HG03354 (cell line): ENCODE measurements around the gene AGT.
"Not testable (repeated sequence)": the region's sequence is repeated elsewhere in the genome, so short reads cannot be mapped to it uniquely, and the experiment has no call there.

Experiments
- ATAC-seq: cut with Tn5 transposase; IDR thresholded peaks from one replicate; pipeline ENCODE4 v1.9.1; 2021; ENCODE audit warnings: mild to moderate bottlenecking; ENCODE audit not compliant: unreplicated experiment, poor library complexity, severe bottlenecking

AGT gene

DNA sequence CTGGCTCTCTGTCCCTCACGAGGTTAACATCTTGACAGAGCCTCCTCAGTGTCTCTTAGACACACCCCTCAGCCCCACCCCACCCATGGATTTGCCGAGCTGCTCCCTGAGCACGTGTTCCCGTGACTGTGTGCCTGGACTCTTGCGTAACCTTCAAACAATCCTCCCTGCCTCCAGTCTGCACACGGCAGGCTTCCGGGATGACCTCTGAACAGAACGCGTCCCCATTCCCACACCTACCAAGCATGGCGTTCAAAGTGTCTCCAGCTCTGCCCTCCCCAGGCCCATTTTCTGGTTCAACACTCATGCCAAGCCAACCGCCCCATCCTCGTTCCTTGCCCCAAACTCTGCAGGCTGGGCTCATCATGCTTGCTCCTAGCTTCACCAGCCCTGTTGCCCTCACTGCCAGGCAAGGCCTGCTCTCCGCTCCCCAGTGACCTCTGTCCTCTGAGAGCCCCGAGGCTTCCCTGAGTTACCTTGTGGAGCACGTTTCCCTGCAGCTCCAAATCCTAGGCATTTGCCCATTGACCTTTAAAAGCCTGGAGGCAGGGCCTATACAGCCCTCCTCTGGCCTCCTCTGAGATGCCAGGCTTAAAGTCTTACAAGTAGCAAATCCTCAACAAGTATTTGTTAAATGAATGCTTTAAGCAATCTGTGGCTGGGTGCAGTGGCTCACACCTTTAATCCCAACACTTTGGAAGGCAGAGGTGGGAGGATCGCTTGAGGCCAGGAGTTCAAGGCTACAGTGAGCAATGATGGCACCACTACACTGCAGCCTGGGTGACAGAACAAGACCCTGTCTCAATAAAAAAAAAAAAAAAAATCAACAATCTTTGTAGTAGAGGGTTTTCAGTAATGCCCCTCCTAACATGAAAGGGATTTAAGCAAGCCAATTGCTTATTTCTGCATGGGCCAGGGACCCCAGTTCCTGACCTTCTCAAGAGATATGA is 5.0 kb downstream of the AGT start:
- no peak for ATAC-seq

DNA sequence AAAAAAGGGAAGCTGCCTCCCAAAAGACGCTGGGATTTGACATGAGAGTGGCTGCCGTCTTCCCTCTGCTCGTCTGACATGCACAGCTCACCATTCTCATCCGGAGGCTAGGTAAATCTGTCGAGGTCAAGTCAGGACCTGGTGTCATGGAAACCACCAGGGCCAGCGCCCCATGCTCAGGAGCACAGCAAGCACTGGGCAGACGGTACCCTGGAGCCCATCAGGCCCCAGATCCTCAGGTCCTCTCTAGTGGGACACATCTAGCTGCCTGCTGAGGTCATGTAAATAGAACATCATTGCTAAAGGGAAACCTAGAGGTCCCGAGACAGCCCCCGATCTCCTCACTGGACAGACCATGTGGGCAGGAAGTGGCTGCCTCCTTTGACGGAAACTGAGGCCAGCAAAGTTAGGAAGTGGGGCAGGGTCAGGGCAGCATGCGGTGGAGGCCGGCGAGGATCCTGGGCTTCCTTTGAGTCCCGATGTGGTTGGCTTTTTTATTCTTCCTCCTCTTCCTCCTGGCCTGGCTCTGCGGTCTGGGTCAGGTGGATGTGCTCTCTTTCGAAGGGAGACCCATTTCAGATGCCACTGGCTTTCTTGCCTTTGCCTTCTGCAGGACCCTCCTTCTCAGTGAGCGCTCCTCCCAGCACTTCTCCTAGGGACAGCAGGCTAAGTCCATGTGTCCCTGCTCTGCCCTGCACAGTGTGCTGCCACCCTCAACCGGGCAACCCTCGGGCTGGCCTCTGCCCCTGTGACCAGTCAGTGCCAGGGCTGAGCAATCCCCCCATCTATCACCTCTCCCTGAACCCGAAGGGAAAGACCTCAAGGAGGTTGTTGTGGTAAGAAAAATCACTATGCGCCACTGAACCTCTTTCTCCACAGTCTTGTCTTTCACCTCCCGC is 5.9 kb downstream of the AGT start:
- ATAC-seq: no peak

DNA sequence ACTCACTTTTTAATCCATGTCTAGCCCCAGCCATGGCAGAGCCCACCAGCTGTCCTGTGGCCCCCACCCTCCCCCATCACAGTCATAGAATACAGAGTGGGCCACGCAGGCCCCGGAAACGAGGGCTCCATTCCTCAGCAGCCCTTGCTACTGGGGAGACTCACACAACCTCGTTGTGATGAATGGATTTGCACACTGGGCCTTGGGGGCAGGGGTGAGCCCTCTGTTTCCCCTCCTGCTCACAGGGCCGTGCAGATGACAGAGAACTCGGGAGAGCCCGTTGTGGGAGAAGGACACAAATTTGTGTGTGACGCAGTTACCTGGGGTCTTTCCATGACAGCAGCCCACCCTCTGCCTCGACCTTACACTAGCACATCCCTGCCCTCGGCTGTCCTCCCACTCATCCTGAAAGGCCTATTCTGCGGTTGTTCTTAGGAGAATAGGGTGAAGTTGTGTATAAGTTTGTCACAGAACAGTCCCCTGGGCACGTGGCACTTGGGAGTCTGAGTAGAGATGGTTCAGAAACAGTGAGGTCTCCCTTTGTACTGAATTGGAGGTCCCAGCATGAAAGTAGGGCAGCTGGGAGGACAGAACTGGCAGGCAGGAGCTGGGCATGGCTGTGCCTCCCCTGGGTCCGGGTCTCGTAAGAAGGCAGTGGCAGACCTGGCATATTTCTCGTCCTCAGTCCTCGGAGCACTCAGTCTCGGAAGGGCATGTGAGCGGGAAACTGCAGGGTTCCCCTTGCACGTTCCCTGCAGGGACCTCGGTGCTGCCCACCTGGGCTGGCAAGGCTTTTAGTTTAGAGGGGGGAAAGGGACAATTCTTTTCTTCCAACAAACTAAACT is 6.8 kb downstream of the AGT start:
- ATAC-seq: no peak

DNA sequence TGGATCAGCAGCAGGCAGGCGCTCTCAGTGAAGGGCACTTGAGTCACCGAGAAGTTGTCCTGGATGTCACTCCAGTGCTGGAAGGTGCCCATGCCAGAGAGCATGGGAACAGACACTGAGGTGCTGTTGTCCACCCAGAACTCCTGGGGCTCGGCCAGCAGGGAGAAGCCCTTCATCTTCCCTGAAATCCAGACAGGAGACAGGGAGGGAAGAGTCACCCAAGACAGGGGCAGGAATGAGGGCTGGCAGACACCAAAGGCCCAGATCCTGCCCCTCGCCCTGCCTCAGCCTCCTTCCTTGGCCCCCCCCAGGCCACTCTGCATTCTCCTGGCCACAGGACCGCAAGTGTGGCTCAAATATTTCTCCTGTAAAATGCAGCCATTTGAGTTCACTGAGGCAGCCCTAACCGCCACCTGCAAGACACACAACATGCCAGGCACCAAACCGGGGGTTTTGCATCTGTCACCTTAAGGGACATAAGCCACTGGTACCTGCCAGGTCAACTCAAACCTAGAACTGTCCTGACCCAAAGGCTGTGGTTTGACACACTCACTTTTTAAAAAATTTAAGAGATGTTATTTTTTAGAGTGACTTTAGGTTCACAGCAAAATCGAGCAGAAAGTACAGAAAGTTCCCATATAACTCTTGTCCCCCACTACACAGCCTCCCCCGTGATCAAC is 7.8 kb downstream of the AGT start:
- ATAC-seq: no peak

DNA sequence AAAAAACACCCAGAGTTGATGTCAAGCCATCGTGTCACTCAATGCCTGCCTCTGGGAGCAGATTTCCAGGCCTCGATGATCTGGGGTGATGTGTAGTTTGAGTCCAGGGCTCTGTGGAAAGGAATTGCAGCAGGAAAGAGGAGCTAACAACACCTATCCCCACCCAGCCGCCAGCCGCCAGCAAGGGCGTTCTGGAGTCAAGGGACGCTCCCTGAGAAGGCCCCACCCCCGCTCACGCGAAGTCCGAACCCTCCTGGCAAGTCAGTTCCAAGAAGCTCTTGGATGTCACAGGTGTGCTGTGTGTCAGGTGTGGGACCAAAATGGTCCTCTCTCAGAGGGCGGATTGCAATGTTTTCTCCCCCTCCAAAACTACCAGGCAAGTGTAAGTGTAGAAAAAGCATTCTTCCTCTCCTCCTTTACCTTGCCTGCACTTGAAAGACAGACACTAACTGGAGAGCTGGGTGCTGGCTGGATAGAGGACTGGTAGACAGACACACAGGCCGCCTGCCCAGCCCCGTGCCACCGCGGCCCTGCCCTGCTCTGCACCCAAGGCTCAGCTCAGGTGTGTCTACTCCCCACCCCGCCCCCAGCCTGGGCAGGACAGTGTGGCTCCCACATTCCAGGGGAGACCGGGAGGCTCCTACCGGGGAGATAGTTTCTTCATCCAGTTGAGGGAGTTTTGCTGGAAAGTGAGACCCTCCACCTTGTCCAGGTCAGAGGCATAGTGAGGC is 8.5 kb downstream of the AGT start:
- no peak for ATAC-seq

DNA sequence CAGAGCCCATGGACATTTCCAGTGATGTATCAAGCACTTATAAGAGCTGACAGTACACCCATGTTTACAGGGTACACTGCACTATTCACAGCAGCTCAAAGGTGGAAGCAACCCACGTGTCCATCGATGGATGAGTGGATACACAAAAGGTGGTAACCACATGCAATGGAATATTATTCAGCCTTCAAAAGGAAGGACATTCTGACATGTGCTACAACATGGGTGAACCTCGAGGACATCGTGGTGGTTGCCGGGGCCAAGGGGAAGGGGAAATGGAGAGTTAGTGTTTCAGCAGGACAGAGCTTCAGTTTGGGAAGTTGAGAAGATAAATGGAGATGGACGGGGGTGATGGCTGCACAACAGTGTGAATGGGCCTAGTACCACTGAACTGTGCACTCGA is 9.1 kb downstream of the AGT start:
- ATAC-seq: no peak

DNA sequence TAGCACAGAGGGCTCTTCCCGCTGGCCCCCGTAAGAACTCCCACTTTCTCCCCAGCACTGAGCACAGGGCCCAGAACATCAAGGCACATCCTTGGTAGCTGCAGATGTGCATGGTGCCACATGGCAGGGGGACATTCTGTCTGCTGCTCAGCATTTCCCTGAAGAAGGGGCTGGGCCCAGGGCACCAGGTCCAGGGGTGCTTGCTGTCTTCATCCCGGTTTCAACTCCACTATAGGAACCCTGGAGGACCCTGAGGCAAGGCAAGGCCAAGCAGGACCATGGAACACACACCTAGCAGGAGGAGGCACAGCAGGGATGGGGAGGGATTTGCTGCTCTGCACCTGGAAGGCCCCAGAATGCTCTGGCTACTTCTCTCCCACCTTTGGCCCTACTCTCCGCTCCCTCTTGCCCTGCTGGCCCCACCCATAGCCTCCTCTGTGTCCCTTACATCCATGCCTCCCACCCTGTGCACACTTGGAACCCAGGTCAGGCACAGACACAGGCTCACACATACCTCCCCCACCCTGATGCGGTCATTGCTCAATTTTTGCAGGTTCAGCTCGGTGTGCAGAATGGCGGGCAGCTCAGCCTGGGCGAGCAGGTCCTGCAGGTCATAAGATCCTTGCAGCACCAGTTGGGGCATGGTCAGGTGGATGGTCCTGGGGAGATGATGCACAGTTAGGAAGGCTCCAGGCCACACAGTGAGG is 10.1 kb downstream of the AGT start:
- no peak for ATAC-seq

DNA sequence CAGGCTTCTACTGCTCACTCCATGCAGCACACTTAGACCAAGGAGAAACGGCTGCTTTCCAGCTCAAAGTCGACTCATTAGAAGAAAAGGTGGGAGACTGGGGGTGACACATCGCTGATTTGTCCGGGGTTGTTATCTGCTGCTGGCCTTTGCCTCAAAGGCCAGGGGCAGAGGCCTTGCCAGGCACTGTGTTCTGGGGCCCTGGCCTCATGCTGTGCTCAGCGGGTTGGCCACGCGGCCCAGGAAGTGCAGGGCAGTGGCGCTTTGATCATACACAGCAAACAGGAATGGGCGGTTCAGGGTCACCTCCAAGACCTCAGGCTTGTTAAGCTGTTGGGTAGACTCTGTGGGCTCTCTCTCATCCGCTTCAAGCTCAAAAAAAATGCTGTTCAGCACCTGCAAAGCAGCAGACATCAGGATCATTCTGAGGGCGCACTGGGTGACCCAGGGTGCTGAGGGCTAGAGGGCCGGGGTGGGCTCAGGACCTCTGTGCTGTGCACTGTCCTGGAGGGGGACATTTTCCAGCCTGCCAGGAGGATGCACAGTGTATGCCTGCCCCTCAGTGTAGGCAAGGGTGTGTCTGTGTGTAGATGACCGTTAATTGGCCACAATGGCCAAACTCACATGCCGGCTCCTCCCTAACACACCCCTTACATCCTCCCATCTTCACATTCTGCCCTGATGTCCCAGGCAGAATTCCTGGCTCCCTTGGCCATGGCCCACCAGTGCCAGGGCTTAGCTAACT is 10.8 kb downstream of the AGT start:
- ATAC-seq: no peak

DNA sequence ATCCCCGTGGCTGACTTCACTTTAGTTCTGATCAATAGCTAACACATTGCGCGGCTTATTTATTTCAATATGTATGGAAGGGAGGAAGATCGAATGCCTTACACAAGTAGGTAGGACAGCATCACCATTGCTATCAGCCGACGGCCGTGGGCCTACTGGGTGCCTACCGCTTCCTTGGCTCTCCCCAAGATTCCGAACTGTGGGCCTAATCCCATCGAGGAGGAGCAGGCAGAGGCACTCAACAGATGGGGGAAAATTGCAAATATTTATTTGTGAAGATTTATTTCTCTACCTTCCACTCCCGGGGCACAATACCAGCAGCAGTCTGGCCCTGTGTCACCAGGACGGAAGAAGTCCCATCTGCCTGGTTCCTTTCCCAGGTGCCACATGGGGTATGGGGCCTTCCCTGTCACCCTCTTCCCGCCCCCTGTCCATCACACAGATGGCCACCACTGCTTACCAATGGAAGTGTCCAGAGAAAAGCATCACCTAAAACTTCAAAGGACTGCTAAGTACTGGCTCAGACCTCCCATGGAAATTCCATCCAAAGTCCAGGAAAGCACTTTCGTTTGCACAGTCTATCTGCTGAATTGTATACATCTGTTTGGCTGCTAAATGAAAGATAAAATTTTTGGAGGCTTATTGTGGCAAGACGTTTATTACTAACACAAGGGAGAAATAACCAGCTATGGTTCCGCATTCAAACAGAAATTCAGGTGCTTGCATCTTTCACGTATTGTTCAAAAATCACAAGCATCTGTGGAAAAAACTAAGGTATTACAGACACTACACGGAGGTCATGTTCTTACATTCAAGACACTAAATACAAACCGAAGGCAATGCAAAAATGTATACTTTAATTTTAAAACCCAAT is 11.8 kb downstream of the AGT start:
- ATAC-seq: no peak

DNA sequence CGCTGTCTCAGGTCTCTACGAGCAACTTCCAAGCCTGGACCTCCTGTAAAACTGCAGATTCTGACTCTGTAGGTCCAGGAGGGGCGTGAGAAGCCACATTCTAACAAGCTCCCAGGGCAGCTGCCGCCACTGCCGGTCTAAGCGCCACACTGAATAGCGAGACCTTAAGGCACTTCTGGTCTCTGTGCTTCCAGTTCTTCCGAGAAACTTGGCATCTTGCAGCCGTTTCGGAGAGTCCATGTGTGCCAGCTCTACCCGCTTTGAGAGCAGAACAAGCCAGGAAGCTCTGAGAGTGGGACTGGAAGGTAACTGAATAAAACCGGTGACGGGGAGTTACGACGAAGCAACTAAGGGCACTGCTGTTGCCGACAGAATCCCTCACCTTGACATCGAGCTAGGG is 12.5 kb downstream of the AGT start:
- ATAC-seq: no peak

DNA sequence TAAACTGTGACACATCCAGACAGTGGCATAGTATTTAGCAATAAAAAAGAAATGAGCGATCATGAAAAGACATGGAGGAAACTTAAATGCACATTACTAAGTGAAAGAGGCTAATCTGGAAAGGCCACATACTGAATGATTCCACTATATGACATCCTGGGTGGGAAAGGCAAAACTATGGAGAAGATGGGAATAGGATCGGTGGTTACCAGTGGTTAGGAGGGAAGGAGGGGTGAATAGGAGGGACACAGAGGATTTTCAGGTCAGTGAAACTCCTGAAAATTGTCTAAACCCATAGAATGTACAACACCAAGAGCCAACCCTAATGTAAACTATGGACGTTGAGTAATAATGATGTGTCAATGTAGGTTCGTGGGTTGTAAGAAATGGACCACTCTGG is 13.8 kb downstream of the AGT start:
- ATAC-seq: no peak

DNA sequence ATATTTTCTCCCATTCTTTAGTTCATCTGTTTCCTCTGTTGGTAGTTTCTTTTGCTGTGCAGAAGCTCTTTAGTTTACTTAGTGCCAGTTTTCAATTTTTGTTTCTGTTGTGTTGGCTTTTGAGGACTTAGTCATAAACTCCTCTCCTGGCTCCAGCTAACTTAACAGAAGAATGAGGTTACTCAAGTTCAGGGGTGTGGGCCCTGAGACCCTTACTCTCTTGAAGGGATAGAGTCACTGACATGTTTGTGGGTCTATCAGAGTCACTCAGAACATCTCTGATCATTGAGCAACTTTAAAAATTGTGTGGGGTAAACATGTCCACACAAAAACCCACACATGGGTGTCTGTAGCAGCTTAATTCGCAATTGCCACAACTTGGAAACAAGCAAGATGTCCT is 14.2 kb downstream of the AGT start:
- no peak for ATAC-seq

DNA sequence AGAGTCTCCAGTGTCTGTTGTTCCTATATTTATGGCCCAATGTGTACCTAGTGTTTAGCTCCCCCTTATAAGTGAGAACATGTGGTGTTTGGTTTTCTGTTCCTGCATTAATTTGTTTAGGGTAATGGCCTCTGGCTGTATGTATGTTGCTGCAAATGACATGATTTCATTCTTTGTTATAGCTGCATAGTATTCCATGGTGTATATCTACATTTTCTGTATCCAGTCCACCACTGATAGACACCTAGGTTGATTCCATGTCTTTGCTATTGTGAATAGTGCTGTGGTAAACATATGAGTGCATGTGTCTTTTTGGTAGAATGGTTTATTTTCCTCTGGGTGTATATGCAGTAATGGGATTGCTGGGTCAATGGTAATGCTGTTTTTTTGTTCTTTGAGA is 15.0 kb downstream of the AGT start:
- ATAC-seq: not testable (repeated sequence)

DNA sequence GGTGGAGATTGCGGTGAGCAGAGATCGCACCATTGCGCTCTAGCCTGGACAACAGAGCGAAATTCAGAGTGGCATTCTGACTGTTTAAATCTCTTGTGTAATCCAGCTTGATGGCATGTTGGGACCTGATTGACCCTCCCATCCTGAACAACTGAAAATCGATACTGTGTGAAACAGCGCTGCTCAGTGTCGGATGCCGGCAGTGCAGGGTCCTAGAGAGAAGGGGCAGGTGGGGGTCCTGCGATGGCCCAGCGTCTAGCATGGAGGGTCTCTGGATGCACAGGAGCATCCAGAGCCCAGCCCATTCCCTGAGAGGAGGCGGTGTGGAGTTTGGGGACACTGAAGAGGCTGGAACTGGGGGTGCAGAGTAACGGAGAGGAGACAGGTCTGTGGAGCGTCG is 15.8 kb downstream of the AGT start:
- ATAC-seq: no peak

DNA sequence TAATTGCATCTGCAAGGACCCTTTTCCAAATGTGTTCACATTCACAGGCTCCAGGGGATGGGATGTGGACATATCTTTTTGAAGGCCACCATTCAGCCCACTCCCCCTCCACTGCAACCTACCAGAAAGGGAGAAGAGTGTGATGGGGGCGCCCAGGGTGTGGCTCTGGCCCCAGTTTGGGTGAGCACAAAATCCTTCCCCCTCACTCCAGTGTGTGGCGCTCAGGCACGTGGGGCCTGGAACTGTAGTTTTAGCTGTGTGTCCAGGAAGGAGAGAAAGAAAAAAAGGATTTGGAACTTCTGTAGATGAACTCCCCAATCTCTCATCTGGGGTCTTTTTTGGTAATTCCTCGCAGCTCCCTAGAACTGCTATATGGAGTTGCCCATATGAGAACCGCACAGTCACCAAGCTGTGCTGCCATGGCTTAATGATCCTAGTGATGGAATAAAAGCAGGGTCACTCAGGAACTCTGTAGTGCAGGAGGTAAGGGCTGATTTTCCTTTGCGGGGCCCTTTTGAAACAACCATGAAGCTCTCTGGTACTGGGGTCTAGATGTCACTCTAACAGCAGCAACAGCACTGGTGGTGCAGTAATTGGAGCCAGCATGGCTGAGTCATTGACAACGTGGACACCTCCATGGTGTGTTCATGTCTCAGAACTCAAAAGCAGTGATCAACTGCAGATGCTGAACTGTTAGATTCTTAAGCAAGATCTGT is 17.0 kb downstream of the AGT start:
- ATAC-seq: no peak

DNA sequence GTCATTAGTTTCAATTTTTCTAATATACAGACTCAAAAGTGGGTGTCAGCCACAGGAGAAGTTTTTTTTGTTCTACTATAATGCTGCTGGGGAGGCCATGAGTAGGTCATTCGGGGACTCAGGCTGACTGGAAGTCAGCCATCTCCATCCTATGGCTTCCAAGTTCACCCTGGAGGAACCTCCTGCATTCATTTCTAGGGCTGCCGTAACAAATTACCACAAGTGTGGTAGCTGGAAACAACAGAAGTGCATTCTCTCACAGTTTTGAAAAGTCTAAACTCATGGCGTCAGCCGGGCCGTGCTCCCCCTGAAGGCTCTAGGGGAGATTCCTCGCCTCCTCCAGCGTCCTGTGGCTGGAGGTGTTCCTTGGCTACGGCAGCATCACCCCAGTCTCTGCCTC is 17.7 kb downstream of the AGT start:
- no peak for ATAC-seq
